HG03558 (cell line): ENCODE data around the gene ZSCAN5A.
"Not testable (repeated sequence)": the region's sequence is repeated elsewhere in the genome, so short reads cannot be mapped to it uniquely, and the experiment has no call there.

Source experiments
- ATAC-seq: cut with Tn5 transposase; IDR thresholded peaks from one replicate; pipeline ENCODE4 v1.9.1; 2021; ENCODE audit warnings: moderate number of reproducible peaks; ENCODE audit not compliant: unreplicated experiment; ENCODE audit errors: extremely low read depth

ZSCAN5A gene

DNA sequence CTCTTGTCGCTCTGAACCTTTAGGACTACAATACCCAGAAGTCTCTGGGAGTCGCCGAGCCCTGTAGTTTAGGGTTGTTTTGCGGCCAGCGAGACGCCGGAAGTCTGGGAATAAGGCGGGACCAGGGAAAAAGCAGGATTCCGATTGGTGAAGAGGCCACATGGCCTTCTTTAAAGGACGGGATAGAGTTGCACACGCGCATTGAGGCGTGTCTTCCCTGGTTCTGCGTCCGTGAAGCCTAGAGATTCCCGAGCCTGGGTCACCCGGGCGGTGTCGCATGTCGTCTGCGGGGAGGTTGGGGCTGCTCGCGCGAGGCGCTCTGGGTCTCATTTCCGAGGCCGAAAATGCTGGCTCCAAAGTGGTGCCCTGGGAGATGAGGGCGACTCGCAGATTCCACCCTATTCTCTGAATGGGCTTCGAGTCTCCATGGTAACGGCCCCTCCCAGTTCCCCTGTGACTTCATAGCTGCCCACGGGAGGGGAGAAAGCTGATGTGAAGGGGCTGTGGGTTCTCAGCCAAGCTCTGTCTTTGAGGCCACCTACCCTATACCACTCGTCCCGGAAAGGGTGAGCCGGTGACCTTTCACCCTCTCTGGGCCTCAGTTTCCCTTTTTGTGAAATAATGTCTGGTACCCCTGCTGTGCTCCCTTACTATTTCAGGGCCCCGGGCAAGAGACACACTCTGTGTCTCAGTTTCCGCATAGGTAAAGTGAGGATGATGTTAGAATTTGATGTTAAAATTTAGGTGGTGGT lies 614 bp upstream of the ZSCAN5A start:
- peak; percentile 56 for ATAC-seq

GRCh38 chr19:56314018-56314380 lies 640 bp downstream of the ZSCAN5A start:
- ATAC-seq: peak; percentile 2

DNA sequence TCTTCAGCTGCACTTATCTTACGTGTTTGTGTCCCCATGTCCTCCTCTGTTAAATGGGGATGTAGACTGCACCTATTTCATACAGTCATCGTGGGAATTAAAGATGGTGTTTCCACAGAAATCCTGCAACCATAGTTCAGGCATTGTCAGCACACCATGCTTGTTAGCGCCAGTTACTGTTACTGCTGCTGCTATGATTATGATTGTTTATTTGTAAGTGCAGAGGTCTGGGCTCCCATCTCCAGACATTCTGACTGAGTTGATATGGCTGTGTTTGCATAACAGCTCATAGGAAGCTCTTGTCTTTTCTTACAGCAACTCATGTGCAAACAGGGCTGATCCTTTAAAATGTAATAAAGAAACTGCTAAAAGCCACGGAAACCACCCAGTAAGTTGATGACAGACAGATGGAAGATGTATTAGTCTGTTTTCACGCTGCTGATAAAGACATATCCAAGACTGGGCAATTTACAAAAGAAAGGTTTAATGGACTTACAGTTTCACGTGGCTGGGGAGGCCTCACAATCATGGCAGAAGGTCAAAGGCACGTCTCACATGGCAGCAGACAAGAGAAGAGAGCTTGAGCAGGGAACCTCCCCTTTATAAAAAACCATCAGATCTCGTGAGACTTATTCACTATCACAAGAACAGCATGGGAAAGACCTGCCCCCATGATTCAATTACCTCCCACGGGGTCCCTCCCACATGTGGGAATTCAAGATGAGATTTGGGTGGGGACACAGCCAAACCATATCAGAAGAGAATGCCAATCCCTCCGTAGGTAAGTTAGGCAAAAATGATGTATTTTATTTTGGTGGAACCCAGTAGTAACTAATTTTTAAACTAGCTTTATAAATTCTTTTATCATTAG lies 1.6 kb downstream of the ZSCAN5A start:
- no peak for ATAC-seq

- no peak for ATAC-seq
Observed at GRCh38 chr19:56312342-56312741, 2.3 kb downstream of the ZSCAN5A start.

DNA sequence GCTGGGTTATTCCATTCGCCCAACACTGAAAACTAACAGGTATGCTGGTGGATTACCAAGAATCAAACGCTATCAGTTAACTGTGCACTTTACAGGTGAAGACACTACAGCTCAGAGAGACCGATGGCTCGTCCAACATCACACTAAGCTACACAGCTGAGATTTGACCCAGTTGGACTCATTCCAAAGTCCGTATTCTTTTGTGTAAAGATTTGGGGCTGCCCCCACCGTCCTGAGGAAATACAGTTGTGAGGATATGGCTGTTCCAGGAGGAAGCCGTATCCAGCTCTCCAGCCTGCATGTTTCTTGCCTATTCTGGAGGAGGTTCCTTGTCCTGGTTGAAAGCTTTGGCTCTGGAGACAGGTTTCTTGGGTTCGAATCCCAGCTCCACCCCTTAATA lies 4.2 kb downstream of the ZSCAN5A start:
- ATAC-seq: no peak

- no peak for ATAC-seq
Observed at GRCh38 chr19:56309511-56310185, 5.0 kb downstream of the ZSCAN5A start.

DNA sequence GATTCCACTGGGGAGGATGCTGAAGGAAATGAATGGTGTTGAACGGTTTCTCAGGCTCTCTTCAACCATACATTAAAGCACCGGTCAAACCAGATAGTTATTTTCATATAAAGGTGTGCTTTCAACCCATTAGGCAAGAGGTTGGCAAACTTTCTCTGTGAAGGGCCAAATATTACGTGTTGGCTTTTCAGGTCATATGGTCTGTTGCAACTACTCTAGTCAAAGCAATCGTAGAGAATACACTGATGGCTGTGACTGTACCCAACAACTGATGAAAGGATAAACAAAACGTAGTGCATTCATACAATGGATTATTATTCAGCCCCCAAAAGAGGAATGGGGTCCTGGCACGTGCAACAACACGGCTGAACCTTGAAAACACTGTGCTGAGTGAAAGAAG lies 5.8 kb downstream of the ZSCAN5A start:
- no peak for ATAC-seq

DNA sequence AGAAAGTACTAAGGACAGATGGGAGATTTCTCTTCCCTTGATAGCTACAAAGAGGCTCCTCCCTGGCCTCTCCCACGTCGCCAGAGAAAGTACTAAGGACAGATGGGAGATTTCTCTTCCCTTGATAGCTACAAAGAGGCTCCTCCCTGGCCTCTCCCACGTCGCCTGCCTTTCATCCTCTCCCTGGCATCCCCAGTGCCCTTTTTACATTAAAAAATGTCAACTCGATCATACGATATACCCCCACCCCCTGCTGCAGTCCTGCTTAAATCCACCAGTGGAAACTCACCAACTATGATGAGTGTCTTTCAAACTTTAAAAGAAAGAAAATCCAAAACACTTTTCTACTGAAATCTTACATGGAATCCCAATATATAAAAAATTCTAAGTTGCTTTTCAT lies 7.6 kb downstream of the ZSCAN5A start:
- not testable (repeated sequence) for ATAC-seq

DNA sequence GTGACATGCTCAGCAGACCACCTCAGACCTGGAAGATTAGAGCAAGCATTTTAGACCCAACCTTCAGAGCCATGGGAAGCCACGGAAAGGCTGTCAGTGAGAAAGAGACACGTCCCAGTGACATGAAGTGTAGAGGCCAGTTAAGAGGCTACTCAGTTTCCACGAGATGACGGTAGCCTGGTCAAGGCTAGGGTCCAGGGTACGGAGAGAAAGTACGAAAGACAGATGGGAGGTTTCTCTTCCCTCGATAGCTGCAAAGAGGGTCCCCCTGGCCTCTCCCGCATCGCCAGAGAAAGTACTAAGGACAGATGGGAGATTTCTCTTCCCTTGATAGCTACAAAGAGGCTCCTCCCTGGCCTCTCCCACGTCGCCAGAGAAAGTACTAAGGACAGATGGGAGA lies 8.6 kb downstream of the ZSCAN5A start:
- no peak for ATAC-seq

DNA sequence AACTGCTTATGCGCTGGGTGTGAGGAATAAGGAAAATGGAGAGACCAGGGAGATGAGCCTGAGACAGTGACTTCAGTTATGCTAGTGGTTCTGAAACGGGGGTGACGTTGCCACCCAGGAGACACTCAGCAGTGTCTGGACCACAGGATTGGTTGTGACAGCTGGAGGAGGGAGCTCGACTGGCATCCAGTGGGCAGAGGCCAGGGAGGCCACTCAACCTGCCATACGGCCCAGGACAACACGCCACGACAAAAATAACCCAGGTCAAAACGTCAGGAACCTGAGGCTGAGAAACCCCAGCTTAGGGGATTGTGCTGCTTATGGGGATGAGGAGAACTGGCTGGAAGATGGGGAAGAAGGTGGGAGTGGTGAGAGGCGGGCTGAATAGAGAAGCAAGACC lies 10.4 kb downstream of the ZSCAN5A start:
- no peak for ATAC-seq

GRCh38 chr19:56301886-56302620 lies 12.6 kb downstream of the ZSCAN5A start:
- no peak for ATAC-seq

- no peak for ATAC-seq
Observed at GRCh38 chr19:56301155-56301554, 13.5 kb downstream of the ZSCAN5A start.

- ATAC-seq: no peak
Observed at GRCh38 chr19:56299688-56300087, 15.0 kb downstream of the ZSCAN5A start.

DNA sequence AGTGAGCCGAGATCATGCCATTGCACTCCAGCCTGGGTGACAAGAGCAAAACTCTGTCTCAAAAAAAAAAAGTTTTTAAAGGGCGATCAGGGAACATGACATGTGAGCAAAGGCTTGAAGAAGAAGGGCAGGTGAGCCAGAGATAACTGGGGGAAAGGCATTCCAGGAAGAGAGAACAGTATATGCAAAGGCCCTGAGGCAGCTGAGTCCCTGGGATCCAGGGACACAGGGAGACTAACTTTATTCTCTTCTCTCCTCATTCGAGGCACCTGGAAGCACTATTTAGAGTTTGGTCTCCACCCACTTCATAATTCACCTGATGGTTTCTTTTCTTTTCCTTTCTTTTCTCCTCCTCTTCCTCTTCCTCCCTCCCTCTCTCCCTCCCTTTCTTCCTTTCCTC lies 17.6 kb downstream of the ZSCAN5A start:
- no peak for ATAC-seq

- no peak for ATAC-seq
Observed at GRCh38 chr19:56295531-56296455, 18.8 kb downstream of the ZSCAN5A start.

DNA sequence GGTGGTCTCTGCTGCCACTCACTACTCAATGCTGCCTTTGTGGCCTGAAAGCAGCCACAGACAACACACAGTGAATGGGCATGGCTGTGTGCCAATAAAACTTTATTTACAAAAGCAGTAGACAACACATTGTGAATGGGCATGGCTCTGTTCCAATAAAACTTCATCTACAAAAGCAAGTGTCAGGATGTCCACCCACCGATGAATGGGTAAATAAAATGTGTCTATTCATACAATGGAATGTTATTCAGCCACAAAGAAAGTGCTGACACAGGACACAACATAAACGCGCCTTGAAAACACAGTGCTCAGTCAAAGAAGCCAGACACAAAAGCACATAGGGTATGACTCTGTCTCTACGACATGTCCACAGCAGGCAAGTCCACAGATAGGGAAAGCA lies 20.1 kb downstream of the ZSCAN5A start:
- no peak for ATAC-seq

DNA sequence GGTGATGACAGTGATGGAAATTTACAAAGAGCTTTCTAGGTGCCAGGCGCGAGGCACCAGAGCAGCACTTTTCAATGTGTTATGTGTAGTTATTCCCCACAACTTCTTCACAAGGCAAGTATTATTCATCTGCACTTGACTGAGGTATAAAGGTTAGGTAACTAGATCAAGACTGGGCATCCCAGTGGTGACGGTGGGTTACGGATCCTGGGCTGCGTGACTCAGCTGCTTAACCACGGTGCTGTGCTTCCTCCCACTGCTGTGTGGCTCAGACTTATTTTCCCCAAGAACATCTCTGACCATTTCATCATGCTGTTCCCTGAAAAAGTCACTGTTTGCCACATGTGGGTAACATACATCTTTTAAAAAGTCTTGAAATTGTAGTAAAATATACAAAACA lies 22.8 kb downstream of the ZSCAN5A start:
- no peak for ATAC-seq

DNA sequence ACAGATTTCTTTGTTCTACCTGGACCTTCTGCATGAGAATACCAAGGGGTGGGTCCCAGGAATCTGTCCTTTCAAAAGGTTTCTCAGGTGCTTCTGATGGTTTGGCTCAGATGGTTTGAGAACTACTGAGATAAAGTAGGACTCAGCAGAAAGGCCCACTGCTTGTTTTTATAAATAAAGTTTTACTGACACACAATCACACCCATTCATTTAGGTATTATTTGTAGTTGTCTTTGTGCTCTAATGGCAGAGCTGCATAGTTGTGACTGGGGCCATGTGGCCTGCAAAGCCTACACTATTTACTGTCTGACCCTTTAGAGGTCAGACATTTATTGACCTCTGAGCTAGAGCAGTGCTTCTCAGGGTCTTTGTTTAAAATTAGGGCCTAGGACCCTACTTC lies 24.5 kb downstream of the ZSCAN5A start:
- ATAC-seq: no peak

DNA sequence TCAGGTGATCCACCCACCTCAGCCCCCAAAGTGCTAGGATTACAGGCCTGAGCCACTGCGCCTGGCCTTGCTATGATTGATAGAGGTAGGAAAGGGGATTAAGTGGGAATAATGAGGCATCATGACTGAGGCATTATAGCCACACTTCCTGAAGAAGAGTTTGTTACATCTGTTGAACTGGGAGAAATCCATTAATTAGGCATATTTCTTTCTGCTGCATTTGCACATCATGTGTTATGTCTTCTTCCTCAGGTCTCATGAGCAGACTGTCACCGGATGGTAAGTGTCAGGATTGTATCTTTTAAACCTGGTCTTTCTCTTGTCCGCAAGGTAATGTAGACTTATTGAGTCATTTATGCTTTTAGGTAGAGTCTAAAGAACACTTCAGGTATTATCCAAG lies 29.9 kb downstream of the ZSCAN5A start:
- no peak for ATAC-seq
